Measurements from ENCODE around the gene RBPMS2.

The RBPMS2 gene

DNA sequence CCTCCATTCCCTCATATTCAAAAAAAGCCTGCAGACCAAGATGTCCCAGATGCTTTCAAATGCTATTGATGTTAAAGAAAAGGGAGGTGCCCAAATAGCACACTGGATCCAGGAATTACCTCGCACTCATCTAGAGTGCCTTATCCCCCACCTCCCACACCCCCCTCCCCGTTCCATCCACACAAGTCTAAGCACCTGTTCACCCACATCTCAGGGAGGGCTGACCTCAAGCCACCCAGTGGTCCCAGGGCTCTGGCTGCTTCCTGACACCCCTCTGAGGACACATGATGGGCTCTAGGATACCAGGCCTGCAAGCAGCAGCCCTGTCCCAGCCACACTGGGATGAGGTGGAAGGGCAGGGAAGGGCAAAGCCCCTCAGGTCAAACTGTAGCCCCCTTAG is 4.8 kb downstream of the RBPMS2 start:
- TF ChIP-seq GATA2 (IDR thresholded peaks at IDR 0.05; ENCODE audit: low read depth, low read length): no peak
- TF ChIP-seq GATA3 (IDR thresholded peaks at IDR 0.05; ENCODE audit: low read depth, low read length): no peak

DNA sequence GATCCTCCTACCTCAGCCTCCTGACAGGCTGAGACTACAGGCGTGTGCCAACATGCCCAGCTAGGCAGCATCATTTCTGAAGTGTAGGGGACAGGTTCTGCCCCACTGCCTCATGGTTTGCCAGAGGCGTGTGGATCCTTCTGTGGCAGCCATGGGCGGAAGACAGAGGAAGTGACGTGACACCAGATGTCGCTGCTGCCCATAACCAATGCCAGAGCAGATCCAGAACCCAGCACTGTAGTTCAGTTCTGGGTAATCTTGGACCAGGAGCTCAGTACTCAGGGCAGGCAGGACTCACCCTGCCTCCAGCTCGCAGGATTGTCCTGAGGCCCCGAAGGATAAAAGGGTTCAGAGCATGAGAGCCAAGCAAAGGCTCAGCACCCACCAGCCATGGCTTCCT is 8.2 kb downstream of the RBPMS2 start:
- TF ChIP-seq GATA2 (IDR thresholded peaks at IDR 0.05; ENCODE audit: low read depth, low read length) (no peak), GATA3 (IDR thresholded peaks at IDR 0.05; ENCODE audit: low read depth, low read length) (no peak)

DNA sequence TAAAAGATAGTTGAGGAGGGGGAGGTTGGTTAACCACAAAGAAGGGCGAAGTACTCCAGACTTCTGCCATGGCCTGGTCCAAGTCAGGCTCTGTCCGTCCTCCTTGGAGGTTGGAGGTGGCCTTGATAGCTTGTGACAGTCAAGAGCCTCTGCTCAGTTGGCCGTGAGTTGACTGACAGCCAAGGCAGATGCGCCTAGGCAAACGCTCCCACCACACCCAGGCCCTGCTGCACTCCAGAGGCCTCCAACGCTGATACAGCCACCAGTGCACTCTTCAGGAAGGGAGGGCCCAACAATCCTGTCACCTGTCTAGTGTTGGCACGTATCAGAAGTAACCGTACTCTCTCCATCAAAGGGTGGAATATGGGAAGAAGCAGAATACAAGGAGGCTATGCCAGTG is 9.3 kb downstream of the RBPMS2 start:
- TF ChIP-seq GATA3 (IDR thresholded peaks at IDR 0.05; ENCODE audit: low read depth, low read length): no peak
- TF ChIP-seq GATA2 (IDR thresholded peaks at IDR 0.05; ENCODE audit: low read depth, low read length): no peak

- TF ChIP-seq GATA2 (IDR thresholded peaks at IDR 0.05; ENCODE audit: low read depth, low read length) (no peak), GATA3 (IDR thresholded peaks at IDR 0.05; ENCODE audit: low read depth, low read length) (no peak)
Observed at GRCh38 chr15:64763874-64764273, 11.5 kb downstream of the RBPMS2 start.

DNA sequence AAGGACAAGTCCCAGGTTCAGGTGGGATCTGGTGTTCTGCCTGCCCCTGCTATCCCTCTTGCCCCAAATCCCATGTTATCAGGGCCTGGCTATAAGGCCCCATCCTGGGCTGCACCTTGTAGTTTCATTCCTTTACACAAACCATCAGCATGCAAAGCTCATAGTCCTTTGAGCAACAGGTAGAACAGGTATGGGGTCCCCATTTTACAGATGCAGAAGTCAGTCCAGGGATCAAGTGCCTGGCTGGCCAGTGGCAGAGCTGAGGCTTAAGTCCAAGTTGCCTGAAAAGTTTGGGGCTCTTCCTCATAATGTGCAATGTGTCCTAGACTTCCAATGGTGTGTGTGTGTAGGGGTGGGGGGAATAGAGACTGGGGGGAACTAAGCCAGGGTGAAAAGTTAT is 11.9 kb downstream of the RBPMS2 start:
- TF ChIP-seq GATA3 (IDR thresholded peaks at IDR 0.05; ENCODE audit: low read depth, low read length) (no peak), GATA2 (IDR thresholded peaks at IDR 0.05; ENCODE audit: low read depth, low read length) (no peak)

GRCh38 chr15:64763021-64763420 is 12.4 kb downstream of the RBPMS2 start:
- no peak for TF ChIP-seq GATA3 (IDR thresholded peaks at IDR 0.05; ENCODE audit: low read depth, low read length)
- TF ChIP-seq GATA2 (IDR thresholded peaks at IDR 0.05; ENCODE audit: low read depth, low read length): no peak

GRCh38 chr15:64762546-64762945 is 12.8 kb downstream of the RBPMS2 start:
- TF ChIP-seq GATA2 (IDR thresholded peaks at IDR 0.05; ENCODE audit: low read depth, low read length) (no peak), GATA3 (IDR thresholded peaks at IDR 0.05; ENCODE audit: low read depth, low read length) (no peak)

DNA sequence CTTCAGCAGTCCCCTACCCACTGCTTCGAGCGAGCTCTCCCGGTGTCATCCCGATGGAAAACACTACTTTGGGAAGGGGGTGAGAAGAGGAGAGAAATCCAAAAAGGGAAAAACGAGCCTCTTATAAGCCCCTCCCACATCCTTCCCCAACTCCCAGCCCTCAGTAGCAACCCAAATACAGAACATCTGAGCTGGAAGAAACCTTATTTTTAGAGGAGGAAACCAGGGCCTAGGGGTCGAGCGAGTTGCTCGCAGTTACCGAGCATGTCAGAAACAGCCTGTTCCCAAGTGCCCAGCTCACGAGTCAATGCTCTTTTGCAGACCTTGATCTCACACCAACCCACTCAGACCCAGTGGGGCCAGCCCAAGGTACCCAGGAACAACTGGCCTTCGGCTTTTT is 14.2 kb downstream of the RBPMS2 start:
- no peak for TF ChIP-seq GATA3 (IDR thresholded peaks at IDR 0.05; ENCODE audit: low read depth, low read length)
- no peak for TF ChIP-seq GATA2 (IDR thresholded peaks at IDR 0.05; ENCODE audit: low read depth, low read length)

- TF ChIP-seq GATA2 (IDR thresholded peaks at IDR 0.05; ENCODE audit: low read depth, low read length): no peak
Observed at GRCh38 chr15:64760056-64760455, 15.3 kb downstream of the RBPMS2 start.

DNA sequence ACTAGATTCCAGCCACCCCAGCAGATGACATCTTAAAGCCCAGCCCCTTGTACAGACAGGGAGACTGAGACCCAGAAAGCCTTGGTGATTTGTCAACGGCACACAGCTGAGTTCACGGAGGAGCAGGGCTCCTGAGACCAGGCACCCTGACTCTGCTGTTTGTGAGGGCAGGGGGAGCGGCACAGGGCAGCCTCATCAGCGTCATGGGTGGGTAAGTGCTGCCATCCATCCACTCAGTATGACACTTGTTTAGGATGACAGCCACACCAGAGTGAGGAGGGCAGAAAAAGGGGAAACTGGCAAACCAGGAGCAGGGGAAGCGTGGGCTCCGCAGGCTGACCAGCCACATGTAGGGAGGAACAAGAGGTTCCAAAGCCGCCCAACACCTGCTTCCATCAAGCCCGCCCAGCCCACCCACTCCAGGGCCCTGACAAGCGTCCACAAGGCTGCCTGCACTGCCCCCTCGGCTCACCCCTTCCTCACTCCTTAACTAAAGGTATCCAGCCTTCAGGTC is 19.9 kb downstream of the RBPMS2 start:
- no peak for TF ChIP-seq GATA2 (IDR thresholded peaks at IDR 0.05; ENCODE audit: low read depth, low read length)
- TF ChIP-seq GATA3 (IDR thresholded peaks at IDR 0.05; ENCODE audit: low read depth, low read length): no peak

DNA sequence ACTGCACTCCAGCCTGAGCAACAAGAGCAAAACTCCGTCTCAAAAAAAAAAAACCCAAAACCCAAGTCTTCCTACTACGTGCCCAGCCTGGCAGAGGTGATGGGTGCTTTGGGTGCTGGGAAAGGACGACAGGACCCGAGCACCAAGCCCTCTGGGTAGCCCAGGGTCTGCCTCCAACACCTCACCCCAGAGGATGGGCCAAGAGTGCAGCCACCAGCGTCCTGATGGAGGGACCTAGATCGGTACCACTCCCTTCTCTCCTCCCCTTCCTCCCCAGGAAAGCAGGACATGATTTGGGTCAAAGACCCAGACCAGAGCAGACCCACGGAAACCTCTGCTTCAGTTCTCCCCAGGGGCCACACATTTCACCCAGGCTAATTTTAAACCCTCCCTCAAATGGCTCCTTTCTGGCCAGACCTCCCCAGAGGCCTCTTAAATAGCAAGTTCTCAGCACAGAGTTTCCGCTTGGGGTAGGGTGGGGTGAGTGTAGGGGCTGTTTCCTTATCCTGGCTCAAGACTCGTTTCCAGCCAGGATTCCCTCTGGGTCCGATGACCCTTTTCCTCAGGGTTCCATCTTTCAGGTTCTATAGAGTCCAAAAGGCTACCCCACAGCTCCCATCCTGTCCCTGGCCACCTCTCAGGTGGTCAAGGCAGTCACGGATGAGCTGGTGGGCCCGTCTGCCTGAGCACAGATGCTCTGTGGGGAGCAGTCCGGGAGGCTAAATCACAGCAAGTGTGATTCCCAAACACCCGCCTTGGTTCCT is 20.5 kb downstream of the RBPMS2 start:
- TF ChIP-seq GATA3 (IDR thresholded peaks at IDR 0.05; ENCODE audit: low read depth, low read length) (no peak), GATA2 (IDR thresholded peaks at IDR 0.05; ENCODE audit: low read depth, low read length) (no peak)

DNA sequence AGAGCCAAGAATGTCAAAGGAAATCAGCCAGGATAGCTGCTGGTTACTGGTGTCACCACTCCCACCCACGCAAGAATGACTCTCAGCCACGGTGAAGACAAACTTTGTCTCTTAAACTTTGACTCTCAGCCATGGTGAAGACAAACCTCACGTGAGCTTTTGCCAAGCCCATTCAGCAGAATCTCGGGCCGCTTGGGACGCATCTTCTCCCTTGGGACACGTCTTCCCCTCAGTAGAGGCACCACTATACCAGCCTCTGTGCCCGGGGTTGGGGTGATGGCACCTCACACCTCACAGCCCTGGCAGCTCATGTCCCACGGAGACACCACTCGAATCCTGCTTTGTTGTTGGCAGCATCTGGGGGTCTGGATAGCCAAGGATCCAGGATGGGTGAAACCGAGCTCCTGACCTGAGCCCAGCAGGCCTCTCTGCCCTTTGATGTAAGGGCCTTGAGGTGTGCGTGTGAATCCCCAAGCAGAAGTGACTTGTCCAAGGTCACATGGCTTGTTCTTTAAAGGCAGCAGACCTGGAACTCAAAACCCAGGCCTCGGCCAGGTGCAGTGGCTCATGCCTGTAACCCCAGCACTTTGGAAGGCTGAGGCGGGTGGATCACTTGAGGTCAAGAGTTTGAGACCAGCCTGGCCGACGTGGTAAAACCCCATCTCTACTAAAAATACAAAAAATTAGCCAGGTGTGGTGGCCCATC is 21.8 kb downstream of the RBPMS2 start:
- TF ChIP-seq GATA3 (IDR thresholded peaks at IDR 0.05; ENCODE audit: low read depth, low read length) (no peak), GATA2 (IDR thresholded peaks at IDR 0.05; ENCODE audit: low read depth, low read length) (no peak)

- TF ChIP-seq GATA3 (IDR thresholded peaks at IDR 0.05; ENCODE audit: low read depth, low read length) (no peak), GATA2 (IDR thresholded peaks at IDR 0.05; ENCODE audit: low read depth, low read length) (no peak)
Observed at GRCh38 chr15:64751464-64751863, 23.9 kb downstream of the RBPMS2 start.

- TF ChIP-seq GATA3 (IDR thresholded peaks at IDR 0.05; ENCODE audit: low read depth, low read length) (no peak), GATA2 (IDR thresholded peaks at IDR 0.05; ENCODE audit: low read depth, low read length) (no peak; the same call in 1 of the 2 replicates)
Observed at GRCh38 chr15:64749999-64750657, 25.3 kb downstream of the RBPMS2 start.

Measured in SH-SY5Y (cell line).